ENCODE results near the gene CHD1L.
"Not testable (repeated sequence)": the region's sequence is repeated elsewhere in the genome, so short reads cannot be mapped to it uniquely, and the experiment has no call there.

CHD1L gene

GRCh38 chr1:147236959-147237791 lies 5.3 kb upstream of the CHD1L start:
- no peaks in the 10 kb centered on the region for H3K4me1 Mint-ChIP-seq
- no peak overlapping the region for H3K4me3 Mint-ChIP-seq
- H3K9me3 Mint-ChIP-seq = peaks cover 7% of the 10 kb centered on the region
- H3K36me3 Mint-ChIP-seq (ENCODE audit: low read depth) = peaks cover 4% of the 10 kb centered on the region
- no peak overlapping the region for H3K27ac Mint-ChIP-seq
- H3K27me3 Mint-ChIP-seq (ENCODE audit: low read depth) = no peaks in the 10 kb centered on the region
- TF ChIP-seq, protein P1, sequence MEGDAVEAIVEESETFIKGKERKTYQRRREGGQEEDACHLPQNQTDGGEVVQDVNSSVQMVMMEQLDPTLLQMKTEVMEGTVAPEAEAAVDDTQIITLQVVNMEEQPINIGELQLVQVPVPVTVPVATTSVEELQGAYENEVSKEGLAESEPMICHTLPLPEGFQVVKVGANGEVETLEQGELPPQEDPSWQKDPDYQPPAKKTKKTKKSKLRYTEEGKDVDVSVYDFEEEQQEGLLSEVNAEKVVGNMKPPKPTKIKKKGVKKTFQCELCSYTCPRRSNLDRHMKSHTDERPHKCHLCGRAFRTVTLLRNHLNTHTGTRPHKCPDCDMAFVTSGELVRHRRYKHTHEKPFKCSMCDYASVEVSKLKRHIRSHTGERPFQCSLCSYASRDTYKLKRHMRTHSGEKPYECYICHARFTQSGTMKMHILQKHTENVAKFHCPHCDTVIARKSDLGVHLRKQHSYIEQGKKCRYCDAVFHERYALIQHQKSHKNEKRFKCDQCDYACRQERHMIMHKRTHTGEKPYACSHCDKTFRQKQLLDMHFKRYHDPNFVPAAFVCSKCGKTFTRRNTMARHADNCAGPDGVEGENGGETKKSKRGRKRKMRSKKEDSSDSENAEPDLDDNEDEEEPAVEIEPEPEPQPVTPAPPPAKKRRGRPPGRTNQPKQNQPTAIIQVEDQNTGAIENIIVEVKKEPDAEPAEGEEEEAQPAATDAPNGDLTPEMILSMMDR (IDR thresholded peaks at IDR 0.05; ENCODE audit: unreplicated experiment in 3 of 3) = no peak

DNA sequence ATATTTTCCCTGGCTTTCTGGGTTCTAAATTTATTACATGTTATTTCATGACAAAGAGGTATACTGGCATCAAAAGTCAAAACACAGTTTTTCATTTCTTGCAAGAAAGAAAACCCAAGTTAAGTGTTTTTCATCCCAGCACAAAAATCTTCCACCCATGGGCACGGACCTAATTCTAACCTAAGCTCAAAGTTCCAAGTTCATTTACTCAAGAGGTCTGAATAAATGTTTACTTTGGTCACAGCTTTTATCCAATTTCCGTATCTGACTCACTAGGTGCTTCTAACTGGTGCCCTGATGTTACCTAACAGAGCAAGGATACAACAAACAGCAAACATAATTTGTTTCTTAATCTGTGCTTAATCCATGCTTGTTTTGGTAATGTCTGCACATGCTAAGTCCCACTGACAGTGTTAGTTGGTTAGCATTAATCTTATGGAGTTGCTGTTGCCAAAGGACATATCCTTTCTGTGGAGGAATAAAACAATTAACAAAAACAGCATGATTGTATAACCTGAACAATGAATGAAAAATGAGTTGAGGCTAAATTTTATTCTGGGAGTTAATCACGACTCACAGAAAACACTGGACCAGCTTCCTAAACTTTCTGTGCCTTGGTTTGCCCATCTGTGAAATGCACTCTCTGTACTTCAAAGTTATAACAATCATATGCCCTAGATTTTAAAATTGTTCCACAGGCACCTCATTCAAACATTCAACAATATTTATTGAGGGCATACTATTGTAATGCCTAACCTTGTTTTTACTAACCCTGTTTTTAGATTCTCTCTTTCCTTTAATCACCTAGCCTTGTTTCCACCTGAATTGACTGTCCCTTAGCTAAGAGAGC lies 4.2 kb upstream of the CHD1L start:
- TF ChIP-seq, protein P1 (IDR thresholded peaks at IDR 0.05; ENCODE audit: unreplicated experiment in 3 of 3) = no peak
- H3K4me3 Mint-ChIP-seq = no peak overlapping the region
- peaks cover 4% of the 10 kb centered on the region for H3K36me3 Mint-ChIP-seq (ENCODE audit: low read depth)
- H3K9me3 Mint-ChIP-seq = peaks cover 4% of the 10 kb centered on the region
- H3K27me3 Mint-ChIP-seq (ENCODE audit: low read depth) = no peaks in the 10 kb centered on the region
- peak overlapping the region in 1 of 3 experiments; percentile 97 for H3K27ac Mint-ChIP-seq
- no peaks in the 10 kb centered on the region for H3K4me1 Mint-ChIP-seq

GRCh38 chr1:147238925-147239820 lies 3.3 kb upstream of the CHD1L start:
- Mint-ChIP-seq H3K4me3 (no peak overlapping the region), H3K27ac (peak overlapping the region; percentile 1 to 97 (median 6)), H3K27me3 (ENCODE audit: low read depth) (no peaks in the 10 kb centered on the region), H3K9me3 (peaks cover 1% of the 10 kb centered on the region), H3K36me3 (ENCODE audit: low read depth) (peaks cover 2% of the 10 kb centered on the region), H3K4me1 (peaks cover 5% of the 10 kb centered on the region)
- TF ChIP-seq, protein P1 (IDR thresholded peaks at IDR 0.05; ENCODE audit: unreplicated experiment in 3 of 3) = no peak

DNA sequence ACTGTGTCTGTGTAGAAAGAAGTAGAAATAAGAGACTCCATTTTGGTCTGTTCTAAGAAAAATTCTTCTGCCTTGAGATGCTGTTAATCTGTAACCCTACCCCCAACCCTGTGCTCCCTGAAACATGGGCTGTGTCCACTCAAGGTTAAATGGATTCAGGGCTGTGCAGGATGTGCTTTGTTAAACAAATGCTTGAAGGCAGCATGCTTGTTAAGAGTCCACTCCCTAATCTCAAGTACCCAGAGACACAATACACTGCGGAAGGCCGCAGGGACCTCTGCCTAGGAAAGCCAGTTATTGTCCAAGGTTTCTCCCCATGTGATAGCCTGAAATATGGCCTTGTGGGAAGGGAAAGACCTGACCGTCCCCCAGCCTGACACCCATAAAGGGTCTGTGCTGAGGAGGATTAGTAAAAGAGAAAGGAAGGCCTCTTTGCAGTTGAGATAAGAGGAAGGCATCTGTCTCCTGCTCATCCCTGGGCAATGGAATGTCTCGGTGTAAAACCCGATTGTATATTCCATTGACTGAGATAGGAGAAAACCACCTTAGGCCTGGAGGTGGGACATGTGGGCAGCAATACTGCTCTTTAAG lies 2.3 kb upstream of the CHD1L start:
- H3K27me3 Mint-ChIP-seq (ENCODE audit: low read depth); H3K36me3 Mint-ChIP-seq (ENCODE audit: low read depth); H3K9me3 Mint-ChIP-seq: not testable (repeated sequence)
- Mint-ChIP-seq H3K4me1 (peaks cover 12% of the 10 kb centered on the region), H3K4me3 (peak overlapping the region; percentile 42 to 59 (median 45)), H3K27ac (peak overlapping the region; percentile 1 to 97 (median 93))

DNA sequence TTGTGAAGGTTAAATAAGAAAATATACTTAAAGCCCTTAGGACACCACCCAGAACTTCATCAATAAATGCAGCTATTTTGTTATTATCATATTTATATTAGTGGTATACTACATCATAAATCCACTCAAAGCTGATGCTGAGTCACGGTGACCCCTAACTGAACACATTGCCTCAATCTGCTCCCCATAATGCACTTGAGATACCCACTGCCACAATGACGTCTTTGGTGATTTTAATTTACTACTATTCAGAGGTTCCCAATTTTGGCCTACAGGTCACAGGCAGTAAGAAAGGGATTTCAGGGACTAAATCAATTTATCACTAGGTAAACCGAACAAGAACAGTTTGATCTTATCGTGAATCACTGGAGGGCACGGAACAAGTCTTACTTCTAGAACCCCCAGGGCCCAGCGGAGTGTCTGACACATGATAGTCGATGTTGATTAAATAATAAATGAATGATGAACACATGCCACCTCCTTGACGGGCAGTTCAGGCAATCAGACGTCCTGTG lies 493 bp upstream of the CHD1L start:
- Mint-ChIP-seq H3K27ac (peak overlapping the region in 2 of 3 experiments; percentile 80 to 87), H3K36me3 (ENCODE audit: low read depth) (peaks cover 7% of the 10 kb centered on the region), H3K4me3 (peak overlapping the region; percentile 88 to 91 (median 91)), H3K27me3 (ENCODE audit: low read depth) (no peaks in the 10 kb centered on the region), H3K4me1 (peaks cover 16% of the 10 kb centered on the region), H3K9me3 (no peaks in the 10 kb centered on the region)
- TF ChIP-seq, protein P1 (IDR thresholded peaks at IDR 0.05; ENCODE audit: unreplicated experiment in 3 of 3) = no peak
